GM12878 (cell line): ENCODE results near the gene CD68. TPM values are rescaled to one million over a fixed set of nuclear protein-coding genes. Genes with fewer than 3 reads are reported as not detected.

Experiments
- ATAC-seq: fragments of 200-7000 bp; cut with Tn5 transposase; 3 replicates; pipeline ENCODE4 v1.9.1; 2020; ENCODE audit warnings: mild to moderate bottlenecking, moderate library complexity
- BruUV-seq: library from RNA; stranded (reverse); fragments of 400-500 nt; replicated peaks from 2 replicates; lab custom pipeline; 2021; lab: Mats Ljungman, UMichigan
- CTCF ChIA-PET: fragments of 300-600 bp; sonication (Branson Sonifier 250); formaldehyde crosslinking; extraction: SDS; loops from one replicate; lab custom pipeline; 2021; ENCODE audit warnings: inconsistent platforms; lab: Yijun Ruan, JAX
- POLR2A ChIA-PET: fragments of 350-600 bp; formaldehyde crosslinking; extraction: SDS; loops from one replicate; lab custom pipeline; 2021; ENCODE audit warnings: inconsistent platforms; lab: Charles Lee
- RAD21 ChIA-PET: fragments of 300-600 bp; sonication (Branson Sonifier 250); formaldehyde crosslinking; loops from one replicate; lab custom pipeline; 2023; ENCODE audit warnings: antibody characterized with exemption; ENCODE audit not compliant: unreplicated experiment; lab: Charles Lee
- SMC1A ChIA-PET: fragments of 300-600 bp; sonication (Branson Sonifier 250); formaldehyde crosslinking; loops from one replicate; lab custom pipeline; 2023; ENCODE audit not compliant: unreplicated experiment, uncharacterized antibody; lab: Charles Lee
- DNase-seq: peaks from one replicate; pipeline ENCODE4 v3.0.0-alpha.2; 2011; ENCODE audit warnings: low read depth, low spot score
- FAIRE-seq: peaks from 3 replicates; lab custom pipeline; 2011; peaks lifted over from hg19 to GRCh38; lab: Jason Lieb, UNC
- H2AFZ ChIP-seq: 2 replicates; pipeline ENCODE4 v1.6.0; 2011; ENCODE audit warnings: low read depth, low read length, control low read depth; ENCODE audit not compliant: control insufficient read depth
- H3K27ac ChIP-seq: 2 replicates; pipeline ENCODE4 v1.5.1; 2011; ENCODE audit warnings: control low read depth; ENCODE audit not compliant: control insufficient read depth, insufficient read depth
- H3K27me3 ChIP-seq, 2 experiments: replicated peaks in 1 of 2; 2 replicates each; pipeline versions ENCODE4 v1.6.0 to v1.6.1; 2011; ENCODE audit warnings: low read length in 1 of 2; ENCODE audit not compliant: control insufficient read depth in 2 of 2, insufficient read depth in 2 of 2
- H3K36me3 ChIP-seq, 2 experiments: 2 replicates each; pipeline ENCODE4 v1.5.1; 2011; ENCODE audit warnings: low read length in 1 of 2; ENCODE audit not compliant: control insufficient read depth in 2 of 2, insufficient read depth in 2 of 2
- H3K4me1 ChIP-seq: 2 replicates; pipeline ENCODE4 v1.6.1; 2011; ENCODE audit warnings: mild to moderate bottlenecking, low read length, moderate library complexity, mixed read lengths; ENCODE audit not compliant: control insufficient read depth, insufficient read depth
- H3K4me2 ChIP-seq: 2 replicates; pipeline ENCODE4 v1.6.0; 2011; ENCODE audit warnings: control low read depth; ENCODE audit not compliant: control insufficient read depth, insufficient read depth
- H3K4me3 ChIP-seq: fragments of 200-600 bp; sonication (generic); 2 replicates; pipeline ENCODE4 v1.5.1; 2016
- H3K79me2 ChIP-seq: 2 replicates; pipeline ENCODE4 v1.6.0; 2011; ENCODE audit warnings: low read length; ENCODE audit not compliant: control insufficient read depth, insufficient read depth
- H3K9ac ChIP-seq: 2 replicates; pipeline ENCODE4 v1.8.0; 2011; ENCODE audit warnings: low read length, control low read depth, mixed read lengths; ENCODE audit not compliant: control insufficient read depth, insufficient read depth
- H3K9me3 ChIP-seq: replicated peaks from 3 replicates; pipeline ENCODE4 v1.5.1; 2011; ENCODE audit warnings: mild to moderate bottlenecking, low read length; ENCODE audit not compliant: control insufficient read depth, insufficient read depth
- H4K20me1 ChIP-seq: 2 replicates; pipeline ENCODE4 v1.6.0; 2011; ENCODE audit not compliant: control insufficient read depth, insufficient read depth
- CBFB ChIP-seq: IDR thresholded peaks from 2 replicates; pipeline ENCODE4 v1.6.1; 2016; ENCODE audit warnings: antibody characterized with exemption, low read depth
- HCFC1 ChIP-seq: fragments of 150-350 bp; IDR thresholded peaks from 2 replicates; pipeline ENCODE4 v1.6.1; 2014; ENCODE audit warnings: low read length
- KDM1A ChIP-seq: fragments of 200-600 bp; sonication (generic); IDR thresholded peaks from 2 replicates; pipeline ENCODE4 v1.6.1; 2016; ENCODE audit warnings: borderline replicate concordance
- MTA2 ChIP-seq: fragments of 450-650 bp; IDR thresholded peaks from 2 replicates; pipeline ENCODE4 v1.6.1; 2016; ENCODE audit warnings: low read depth, mild to moderate bottlenecking, moderate library complexity
- STAT1 ChIP-seq: fragments of 450-650 bp; conservative IDR thresholded peaks from 2 replicates; pipeline ENCODE4 v1.6.1; 2014; ENCODE audit warnings: antibody characterized with exemption, mild to moderate bottlenecking
- TCF3 ChIP-seq: IDR thresholded peaks from 2 replicates; pipeline ENCODE4 v1.6.1; 2012; ENCODE audit warnings: low read depth, mild to moderate bottlenecking, low read length, borderline replicate concordance; ENCODE audit not compliant: insufficient read depth
- TCF7 ChIP-seq: IDR thresholded peaks from 2 replicates; pipeline ENCODE4 v1.6.1; 2014; ENCODE audit warnings: antibody characterized with exemption, borderline replicate concordance
- ZNF687 ChIP-seq: fragments of 450-650 bp; IDR thresholded peaks from 2 replicates; pipeline ENCODE4 v1.6.1; 2017; ENCODE audit warnings: mild to moderate bottlenecking, moderate library complexity
- WGBS: methylation state at CpG from one replicate; pipeline ENCODE4 v1.1.6; 2016; ENCODE audit warnings: low lambda C conversion rate; ENCODE audit not compliant: insufficient replicate concordance, insufficient coverage; ENCODE audit errors: missing lambda C conversion rate; 5-methylcytosine and 5-hydroxymethylcytosine counted together
- in situ Hi-C: fragments of 300-500 bp; cut with MboI; formaldehyde crosslinking; loops from 9 replicates; pipeline ENCODE4 v1.14.3; 2018; ENCODE audit warnings: mixed read lengths
- intact Hi-C: fragments of 100-400 bp; cut with micrococcal nuclease; formaldehyde crosslinking; loops from one replicate; pipeline ENCODE4 v1.14.2; 2022; ENCODE audit not compliant: unreplicated experiment
- polyA plus RNA-seq, 11 experiments: library from polyadenylated mRNA; depleted of rRNA in 4 of 11; unstranded in 6 of 11; stranded (reverse) in 5 of 11; fragments of >200 nt; fragmentation: Nextera tagmentation in 4 of 11; fragmentation: Illumina TruSeq in 1 of 11; extraction: Ambion mirVana in 4 of 11; extraction: Trizol in 1 of 11; gene quantifications; 1 replicate in 1 of 11; 2 replicates in 10 of 11; pipeline versions ENCODE4 v1.2.1 to v1.2.3, GENCODE V29; 2011 to 2016; ENCODE audit warnings: inconsistent platforms in 2 of 11, missing spikeins in 2 of 11, low read depth in 1 of 11
- total RNA-seq, 4 experiments: library from RNA; depleted of rRNA in 3 of 4; stranded (reverse); fragments of >200 nt in 3 of 4; fragmentation: Illumina TruSeq in 1 of 4; extraction: Trizol in 1 of 4; gene quantifications; 2 replicates each; pipeline versions ENCODE4 v1.2.1 to v1.2.3, GENCODE V29; 2013 to 2021
- TF ChIP-seq, protein P1 (sequence below): IDR thresholded peaks from 2 replicates; pipeline ENCODE4 v1.6.1; 2012; ENCODE audit warnings: mild to moderate bottlenecking, low read depth, low read length

CD68 gene
- total and polyA plus RNA-seq, 10 of the 15 experiments (the other 5 are each of a cell fraction or from before 2014, with no cell fraction given): 2.6 to 6.9 (median 3.8) TPM

DNA sequence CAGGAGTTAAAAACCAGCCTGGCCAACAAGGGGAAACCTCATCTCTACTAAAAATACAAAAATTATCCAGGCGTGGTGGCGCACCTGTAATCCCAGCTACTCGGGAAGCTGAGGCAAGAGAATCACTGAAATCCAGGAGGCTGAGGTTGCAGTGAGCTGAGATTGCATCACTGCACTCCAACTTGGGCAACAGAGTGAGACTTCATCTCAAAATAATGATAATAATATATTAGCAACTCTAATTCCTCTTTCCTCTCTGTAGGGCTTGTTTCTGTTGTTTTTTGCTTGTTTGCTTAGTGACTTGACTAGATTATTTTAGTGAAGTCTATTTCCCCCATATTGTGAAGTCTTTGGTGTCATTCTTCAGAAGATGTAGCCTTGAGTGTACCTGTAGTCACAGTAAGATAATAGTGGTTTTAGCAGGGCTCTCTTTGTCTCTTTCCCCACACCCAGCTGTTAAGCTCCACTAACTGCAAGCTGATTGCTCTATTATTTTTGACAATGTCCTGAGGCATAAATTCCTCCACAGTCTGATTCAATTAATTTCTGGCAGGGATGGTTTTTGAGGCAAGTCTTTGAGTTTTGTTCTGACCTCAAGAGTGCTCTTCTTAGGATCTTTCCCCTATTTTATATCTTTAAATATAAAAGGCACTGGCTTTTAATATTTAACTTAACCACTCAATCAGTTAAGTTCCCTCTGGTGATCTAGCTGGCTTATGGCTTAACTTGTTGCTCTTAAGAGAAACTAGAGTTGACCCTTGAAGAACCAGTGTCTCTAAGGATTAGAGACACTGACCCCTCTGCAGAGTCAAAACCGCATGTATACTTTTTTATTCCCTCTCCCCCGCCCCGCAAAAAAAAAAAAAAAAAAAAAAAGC, 49.2 kb upstream of the CD68 start:
- intact Hi-C loops: no loop called here
- Histone ChIP-seq H3K36me3 (no peaks in the 10 kb centered on the region), H3K4me2 (no peak overlapping the region), H3K9ac (no peak overlapping the region), H3K4me1 (no peaks in the 10 kb centered on the region), H4K20me1 (no peaks in the 10 kb centered on the region), H3K4me3 (no peak overlapping the region), H3K79me2 (no peaks in the 10 kb centered on the region), H2AFZ (no peak overlapping the region), H3K27me3 (no peaks in the 10 kb centered on the region), H3K27ac (no peak overlapping the region), H3K9me3 (no peaks in the 10 kb centered on the region)
- RAD21 ChIA-PET: no interaction called here
- DNase-seq (no peak), FAIRE-seq (no peak), ATAC-seq (peak; percentile 60)
- SMC1A ChIA-PET: interaction anchor here (1.0 to 2.2 kb wide), 6 partner anchors 10 to 30 kb away, joined by 3 to 8 read pairs (median 3); partner anchors contain the start of gene TNFSF13
- BruUV-seq: no TSS peak
- CTCF ChIA-PET: interaction anchor here (1.2 to 17.1 kb wide), 4 partner anchors 8 to 157 kb away, joined by 3 to 192 read pairs (median 6); partner anchors contain the start of genes SENP3, TNFSF13, TP53 and WRAP53
- TF ChIP-seq TCF7 (no peak), HCFC1 (no peak), ZNF687 (no peak), KDM1A (no peak), TCF3 (no peak), CBFB (no peak), STAT1 (no peak), MTA2 (no peak)
- TF ChIP-seq, protein P1, sequence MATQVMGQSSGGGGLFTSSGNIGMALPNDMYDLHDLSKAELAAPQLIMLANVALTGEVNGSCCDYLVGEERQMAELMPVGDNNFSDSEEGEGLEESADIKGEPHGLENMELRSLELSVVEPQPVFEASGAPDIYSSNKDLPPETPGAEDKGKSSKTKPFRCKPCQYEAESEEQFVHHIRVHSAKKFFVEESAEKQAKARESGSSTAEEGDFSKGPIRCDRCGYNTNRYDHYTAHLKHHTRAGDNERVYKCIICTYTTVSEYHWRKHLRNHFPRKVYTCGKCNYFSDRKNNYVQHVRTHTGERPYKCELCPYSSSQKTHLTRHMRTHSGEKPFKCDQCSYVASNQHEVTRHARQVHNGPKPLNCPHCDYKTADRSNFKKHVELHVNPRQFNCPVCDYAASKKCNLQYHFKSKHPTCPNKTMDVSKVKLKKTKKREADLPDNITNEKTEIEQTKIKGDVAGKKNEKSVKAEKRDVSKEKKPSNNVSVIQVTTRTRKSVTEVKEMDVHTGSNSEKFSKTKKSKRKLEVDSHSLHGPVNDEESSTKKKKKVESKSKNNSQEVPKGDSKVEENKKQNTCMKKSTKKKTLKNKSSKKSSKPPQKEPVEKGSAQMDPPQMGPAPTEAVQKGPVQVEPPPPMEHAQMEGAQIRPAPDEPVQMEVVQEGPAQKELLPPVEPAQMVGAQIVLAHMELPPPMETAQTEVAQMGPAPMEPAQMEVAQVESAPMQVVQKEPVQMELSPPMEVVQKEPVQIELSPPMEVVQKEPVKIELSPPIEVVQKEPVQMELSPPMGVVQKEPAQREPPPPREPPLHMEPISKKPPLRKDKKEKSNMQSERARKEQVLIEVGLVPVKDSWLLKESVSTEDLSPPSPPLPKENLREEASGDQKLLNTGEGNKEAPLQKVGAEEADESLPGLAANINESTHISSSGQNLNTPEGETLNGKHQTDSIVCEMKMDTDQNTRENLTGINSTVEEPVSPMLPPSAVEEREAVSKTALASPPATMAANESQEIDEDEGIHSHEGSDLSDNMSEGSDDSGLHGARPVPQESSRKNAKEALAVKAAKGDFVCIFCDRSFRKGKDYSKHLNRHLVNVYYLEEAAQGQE: no peak
- 40% methylated on average over 5 of the region's 6 CpGs for WGBS
- POLR2A ChIA-PET: interaction anchor here (0.8 to 1.2 kb wide), 2 partner anchors 11 to 29 kb away, joined by 3 to 5 read pairs; no protein-coding TSS in a partner anchor
- in situ Hi-C loops: no loop called here
